ENCODE results near the gene BRCA1. TPM values are rescaled to one million over a fixed set of nuclear protein-coding genes. Genes with fewer than 3 reads are reported as not detected.
"Not testable (repeated sequence)": the region's sequence is repeated elsewhere in the genome, so short reads cannot be mapped to it uniquely, and the experiment has no call there.

BRCA1 gene
- total RNA-seq, 2 experiments from 2014 or later = 77.2 to 85.3 TPM

- Mint-ChIP-seq H3K27ac (no peak overlapping the region), H3K4me3 (no peak overlapping the region), H3K36me3 (ENCODE audit: low read depth) (peaks cover 57% of the 10 kb centered on the region), H3K9me3 (ENCODE audit: insufficient read depth) (no peaks in the 10 kb centered on the region), H3K27me3 (ENCODE audit: low read depth) (no peaks in the 10 kb centered on the region), H3K4me1 (ENCODE audit: low read depth) (no peaks in the 10 kb centered on the region)
- ATAC-seq = no peak
- ChIA-PET POLR2A (no interaction called here), CTCF (interaction anchor here (1.1 kb wide), 1 partner anchor 244 kb away, joined by 3 read pairs; no protein-coding TSS in a partner anchor)
- DNase-seq = no peak
Observed at GRCh38 chr17:43090022-43090421, 35.1 kb downstream of the BRCA1 start.

- no peak overlapping the region for H3K4me3 Mint-ChIP-seq
- ATAC-seq (no peak), DNase-seq (no peak)
- no peak overlapping the region for H3K27ac Mint-ChIP-seq
- no peaks in the 10 kb centered on the region for H3K9me3 Mint-ChIP-seq (ENCODE audit: insufficient read depth)
- CTCF ChIA-PET = no interaction called here
- H3K4me1 Mint-ChIP-seq (ENCODE audit: low read depth) = no peaks in the 10 kb centered on the region
- H3K36me3 Mint-ChIP-seq (ENCODE audit: low read depth) = peaks cover 41% of the 10 kb centered on the region
- POLR2A ChIA-PET = no interaction called here
- no peaks in the 10 kb centered on the region for H3K27me3 Mint-ChIP-seq (ENCODE audit: low read depth)
Observed at GRCh38 chr17:43085474-43085873, 39.7 kb downstream of the BRCA1 start.

- no peaks in the 10 kb centered on the region for H3K9me3 Mint-ChIP-seq (ENCODE audit: insufficient read depth)
- H3K4me1 Mint-ChIP-seq (ENCODE audit: low read depth) = no peaks in the 10 kb centered on the region
- ChIA-PET POLR2A (no interaction called here), CTCF (no interaction called here)
- DNase-seq (no peak), ATAC-seq (no peak)
- no peaks in the 10 kb centered on the region for H3K27me3 Mint-ChIP-seq (ENCODE audit: low read depth)
- no peak overlapping the region for H3K4me3 Mint-ChIP-seq
- peaks cover 42% of the 10 kb centered on the region for H3K36me3 Mint-ChIP-seq (ENCODE audit: low read depth)
- no peak overlapping the region for H3K27ac Mint-ChIP-seq
Observed at GRCh38 chr17:43079641-43080302, 45.4 kb downstream of the BRCA1 start.

GRCh38 chr17:43074869-43075268 lies 50.3 kb downstream of the BRCA1 start:
- Mint-ChIP-seq H3K4me3 (no peak overlapping the region), H3K27me3 (ENCODE audit: low read depth) (no peaks in the 10 kb centered on the region), H3K4me1 (ENCODE audit: low read depth) (no peaks in the 10 kb centered on the region), H3K9me3 (ENCODE audit: insufficient read depth) (no peaks in the 10 kb centered on the region), H3K36me3 (ENCODE audit: low read depth) (peaks cover 44% of the 10 kb centered on the region), H3K27ac (no peak overlapping the region)
- ATAC-seq (no peak), DNase-seq (no peak)
- POLR2A ChIA-PET = no interaction called here
- CTCF ChIA-PET = no interaction called here

DNA sequence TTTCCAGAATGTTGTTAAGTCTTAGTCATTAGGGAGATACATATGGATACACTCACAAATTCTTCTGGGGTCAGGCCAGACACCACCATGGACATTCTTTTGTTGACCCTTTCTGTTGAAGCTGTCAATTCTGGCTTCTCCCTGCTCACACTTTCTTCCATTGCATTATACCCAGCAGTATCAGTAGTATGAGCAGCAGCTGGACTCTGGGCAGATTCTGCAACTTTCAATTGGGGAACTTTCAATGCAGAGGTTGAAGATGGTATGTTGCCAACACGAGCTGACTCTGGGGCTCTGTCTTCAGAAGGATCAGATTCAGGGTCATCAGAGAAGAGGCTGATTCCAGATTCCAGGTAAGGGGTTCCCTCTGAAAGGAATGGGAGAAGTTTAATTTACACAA lies 54.3 kb downstream of the BRCA1 start:
- Mint-ChIP-seq H3K9me3 (ENCODE audit: insufficient read depth) (no peaks in the 10 kb centered on the region), H3K4me3 (no peak overlapping the region), H3K27me3 (ENCODE audit: low read depth) (no peaks in the 10 kb centered on the region), H3K36me3 (ENCODE audit: low read depth) (peaks cover 44% of the 10 kb centered on the region), H3K27ac (no peak overlapping the region), H3K4me1 (ENCODE audit: low read depth) (no peaks in the 10 kb centered on the region)
- ATAC-seq (no peak), DNase-seq (no peak)
- ChIA-PET CTCF (no interaction called here), POLR2A (interaction anchor here (0.6 kb wide), 1 partner anchor 246 kb away, joined by 5 read pairs; no protein-coding TSS in a partner anchor)

- Mint-ChIP-seq H3K9me3 (ENCODE audit: insufficient read depth) (no peaks in the 10 kb centered on the region), H3K27ac (no peak overlapping the region), H3K36me3 (ENCODE audit: low read depth) (peaks cover 47% of the 10 kb centered on the region), H3K27me3 (ENCODE audit: low read depth) (no peaks in the 10 kb centered on the region), H3K4me1 (ENCODE audit: low read depth) (no peaks in the 10 kb centered on the region), H3K4me3 (no peak overlapping the region)
- ChIA-PET CTCF (no interaction called here), POLR2A (no interaction called here)
- ATAC-seq (no peak), DNase-seq (no peak)
Observed at GRCh38 chr17:43070257-43070656, 54.9 kb downstream of the BRCA1 start.

DNA sequence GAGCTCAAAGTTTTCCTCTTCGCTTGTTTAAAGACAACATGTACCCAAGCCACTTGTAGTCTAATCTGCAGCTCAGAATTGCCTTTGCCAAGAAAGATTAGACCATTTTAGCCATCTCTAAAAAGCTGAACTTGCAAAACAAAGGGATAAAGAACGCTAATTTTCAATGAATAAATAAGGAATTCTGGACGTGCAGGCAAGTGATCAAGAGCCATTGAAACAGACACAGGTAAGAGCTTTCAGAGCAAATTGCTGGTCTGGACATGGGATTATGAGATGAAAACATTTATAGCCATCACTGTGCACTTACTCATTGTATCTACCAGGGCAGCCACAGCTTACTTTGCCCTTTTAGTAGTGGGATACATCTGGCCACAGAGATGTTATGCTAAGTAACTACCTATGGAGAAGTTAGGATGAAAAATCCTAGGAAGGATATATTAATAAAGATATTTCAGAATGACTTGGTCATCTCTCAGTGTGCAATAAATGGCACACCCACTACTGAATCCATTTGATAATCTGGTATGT lies 55.7 kb downstream of the BRCA1 start:
- POLR2A ChIA-PET = no interaction called here

GRCh38 chr17:43068570-43069367 lies 56.4 kb downstream of the BRCA1 start:
- POLR2A ChIA-PET = no interaction called here
- ATAC-seq = no peak
- H3K4me3 Mint-ChIP-seq = no peak overlapping the region

More for the DNA sequence above, 55.7 kb downstream of the BRCA1 start:
- no peak overlapping the region for H3K4me3 Mint-ChIP-seq
- no peaks in the 10 kb centered on the region for H3K4me1 Mint-ChIP-seq (ENCODE audit: low read depth)
- peaks cover 40% of the 10 kb centered on the region for H3K36me3 Mint-ChIP-seq (ENCODE audit: low read depth)
- no peaks in the 10 kb centered on the region for H3K27me3 Mint-ChIP-seq (ENCODE audit: low read depth)
- CTCF ChIA-PET = no interaction called here
- no peaks in the 10 kb centered on the region for H3K9me3 Mint-ChIP-seq (ENCODE audit: insufficient read depth)
- no peak for ATAC-seq
- no peak overlapping the region for H3K27ac Mint-ChIP-seq
- no peak for DNase-seq

GRCh38 chr17:43062984-43063638 lies 62.1 kb downstream of the BRCA1 start:
- Mint-ChIP-seq H3K4me3 (no peak overlapping the region), H3K27me3 (ENCODE audit: low read depth) (no peaks in the 10 kb centered on the region), H3K27ac (no peak overlapping the region), H3K4me1 (ENCODE audit: low read depth) (no peaks in the 10 kb centered on the region), H3K36me3 (ENCODE audit: low read depth) (peaks cover 43% of the 10 kb centered on the region), H3K9me3 (ENCODE audit: insufficient read depth) (no peaks in the 10 kb centered on the region)
- POLR2A ChIA-PET = interaction anchor here (1.0 kb wide), 1 partner anchor 65 kb away, joined by 5 read pairs; no protein-coding TSS in a partner anchor
- no peak for ATAC-seq
- DNase-seq = no peak
- CTCF ChIA-PET = no interaction called here

More at GRCh38 chr17:43068570-43069367, 56.4 kb downstream of the BRCA1 start:
- no peaks in the 10 kb centered on the region for H3K9me3 Mint-ChIP-seq (ENCODE audit: insufficient read depth)
- no peaks in the 10 kb centered on the region for H3K27me3 Mint-ChIP-seq (ENCODE audit: low read depth)
- peaks cover 40% of the 10 kb centered on the region for H3K36me3 Mint-ChIP-seq (ENCODE audit: low read depth)
- DNase-seq = no peak
- CTCF ChIA-PET = no interaction called here
- no peaks in the 10 kb centered on the region for H3K4me1 Mint-ChIP-seq (ENCODE audit: low read depth)
- H3K27ac Mint-ChIP-seq = no peak overlapping the region

DNA sequence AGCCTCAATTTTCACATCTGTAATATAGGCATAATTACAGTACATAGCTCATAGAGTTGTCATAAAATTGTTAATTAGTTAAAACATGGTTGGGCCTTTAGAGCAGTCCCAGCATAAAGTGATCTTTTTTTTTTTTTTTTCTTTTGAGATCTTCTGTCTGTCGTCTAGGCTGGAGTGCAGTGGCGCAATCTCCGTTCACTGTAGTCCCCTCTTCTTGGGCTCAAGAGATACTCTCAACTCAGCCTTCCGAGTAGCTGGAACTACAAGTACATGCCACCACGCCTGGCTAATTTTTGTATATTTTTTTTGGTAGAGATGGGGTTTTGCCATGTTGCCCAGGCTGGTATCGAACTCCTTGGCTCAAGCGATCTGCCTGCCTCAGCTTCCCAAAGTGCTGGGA lies 69.1 kb downstream of the BRCA1 start:
- H3K4me1 Mint-ChIP-seq (ENCODE audit: low read depth) = no peaks in the 10 kb centered on the region
- DNase-seq (no peak), ATAC-seq (no peak)
- H3K9me3 Mint-ChIP-seq (ENCODE audit: insufficient read depth) = no peaks in the 10 kb centered on the region
- H3K27ac Mint-ChIP-seq = no peak overlapping the region
- CTCF ChIA-PET = no interaction called here
- no peak overlapping the region for H3K4me3 Mint-ChIP-seq
- H3K36me3 Mint-ChIP-seq (ENCODE audit: low read depth) = peaks cover 38% of the 10 kb centered on the region
- H3K27me3 Mint-ChIP-seq (ENCODE audit: low read depth) = no peaks in the 10 kb centered on the region
- POLR2A ChIA-PET = no interaction called here

GRCh38 chr17:43053008-43053407 lies 72.2 kb downstream of the BRCA1 start:
- H3K27ac Mint-ChIP-seq; CTCF ChIA-PET; ATAC-seq; DNase-seq; POLR2A ChIA-PET; H3K9me3 Mint-ChIP-seq (ENCODE audit: insufficient read depth); H3K4me1 Mint-ChIP-seq (ENCODE audit: low read depth); H3K4me3 Mint-ChIP-seq; H3K27me3 Mint-ChIP-seq (ENCODE audit: low read depth): not testable (repeated sequence)
- H3K36me3 Mint-ChIP-seq (ENCODE audit: low read depth) = peaks cover 45% of the 10 kb centered on the region

GRCh38 chr17:43051969-43052368 lies 73.2 kb downstream of the BRCA1 start:
- no peaks in the 10 kb centered on the region for H3K4me1 Mint-ChIP-seq (ENCODE audit: low read depth)
- H3K36me3 Mint-ChIP-seq (ENCODE audit: low read depth) = peaks cover 49% of the 10 kb centered on the region
- H3K4me3 Mint-ChIP-seq = no peak overlapping the region
- H3K27ac Mint-ChIP-seq = no peak overlapping the region
- ATAC-seq (no peak), DNase-seq (no peak)
- no peaks in the 10 kb centered on the region for H3K9me3 Mint-ChIP-seq (ENCODE audit: insufficient read depth)
- no peaks in the 10 kb centered on the region for H3K27me3 Mint-ChIP-seq (ENCODE audit: low read depth)
- POLR2A ChIA-PET = interaction anchor here (0.6 kb wide), 1 partner anchor 25 kb away, joined by 3 read pairs; no protein-coding TSS in a partner anchor
- CTCF ChIA-PET = no interaction called here

Data from activated CD8-positive, alpha-beta T cell treated with anti-CD3 and anti-CD28 coated beads, Interleukin-2, amount 10 ng/mL, durations not matched to agents 7 days and 5 days (primary cell).